Right ventricle myocardium superior (tissue), 1 donor: ENCODE results near the gene NLGN1. TPM values are rescaled to one million over a fixed set of nuclear protein-coding genes. Genes with fewer than 3 reads are reported as not detected.
"Not testable (repeated sequence)": the region's sequence is repeated elsewhere in the genome, so short reads cannot be mapped to it uniquely, and the experiment has no call there.

Experiments
- ATAC-seq: fragments of 200-7000 bp; cut with Tn5 transposase; one replicate; pipeline ENCODE4 v1.9.1; 2020; ENCODE audit warnings: mild to moderate bottlenecking; ENCODE audit not compliant: poor library complexity
- DNase-seq: peaks from one replicate; pipeline ENCODE4 v3.0.0-alpha.2; 2020
- intact Hi-C: fragments of 100-400 bp; cut with DNase I; formaldehyde crosslinking; loops from one replicate; pipeline ENCODE4 v1.11.2; 2022
- total RNA-seq: library from RNA; stranded (reverse); fragmentation: NEBNext Ultra II Directional; extraction: Animal tissue kit (Norgen Biotek cat#: 25700); gene quantifications from one replicate; pipeline ENCODE4 v1.2.1, GENCODE V29; 2021
- donor health status: DM: no; HTN: yes; CAD: no; lungs with severe emphysema.

Gene NLGN1
- total RNA-seq, 1 donor from 2014 or later = 7.8 TPM

DNA sequence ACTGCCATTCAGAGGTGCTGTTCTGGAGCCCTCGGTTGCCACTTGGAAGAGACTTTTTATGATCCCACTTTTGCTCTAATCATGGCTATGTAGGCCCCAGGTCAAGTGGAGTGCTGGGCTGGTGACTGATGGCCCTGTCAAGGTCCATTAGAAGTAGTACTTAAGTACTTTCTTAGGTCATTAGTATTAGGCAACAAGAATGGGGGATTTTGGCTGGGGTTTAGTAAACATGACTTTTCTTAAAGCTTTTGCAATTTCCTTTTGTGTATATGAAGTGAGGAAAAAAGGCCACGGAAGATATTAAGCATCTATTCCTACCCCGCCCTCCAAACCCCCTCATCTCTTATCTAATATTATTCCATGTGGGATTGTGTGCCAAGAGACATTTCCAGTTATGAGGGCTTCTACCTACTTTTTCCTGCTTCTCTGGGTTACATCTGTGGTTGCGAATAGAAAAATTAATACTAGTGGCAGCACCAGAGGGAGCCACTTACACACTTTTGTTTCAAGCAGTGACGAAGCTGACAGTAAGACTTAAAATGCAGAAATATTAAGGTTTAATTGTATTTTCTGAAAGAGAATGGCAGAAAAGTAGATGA is 13.9 kb downstream of the NLGN1 start:
- ATAC-seq (peak; percentile 90), DNase-seq (no peak)
- intact Hi-C loops = loop anchor here (10.0 kb wide), 1 partner anchor 143 kb away; no protein-coding TSS in a partner anchor

DNA sequence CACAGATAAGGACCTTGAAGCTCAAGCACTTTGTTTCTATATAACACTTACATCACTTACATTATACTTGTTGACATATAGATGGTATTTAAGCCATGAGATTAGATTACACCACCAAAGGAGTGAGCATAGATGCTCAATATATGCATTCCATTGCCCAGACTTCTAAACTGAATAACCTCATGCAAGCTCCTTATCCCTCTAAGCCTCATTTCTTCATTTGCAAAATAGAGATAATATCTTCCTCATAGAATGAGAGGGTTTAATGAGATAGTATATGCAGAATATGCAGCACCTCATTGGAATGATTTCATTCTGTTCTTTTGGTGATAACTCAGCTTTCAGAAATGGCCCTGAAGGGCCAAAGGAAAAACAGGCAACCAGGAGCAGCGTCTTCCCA is 18.5 kb downstream of the NLGN1 start:
- intact Hi-C loops = loop anchor here (10.0 kb wide), 1 partner anchor 139 kb away; no protein-coding TSS in a partner anchor
- DNase-seq (no peak), ATAC-seq (no peak)

GRCh38 chr3:173429076-173429475 is 31.5 kb downstream of the NLGN1 start:
- no peak for DNase-seq
- ATAC-seq = no peak
- intact Hi-C loops = no loop called here

DNA sequence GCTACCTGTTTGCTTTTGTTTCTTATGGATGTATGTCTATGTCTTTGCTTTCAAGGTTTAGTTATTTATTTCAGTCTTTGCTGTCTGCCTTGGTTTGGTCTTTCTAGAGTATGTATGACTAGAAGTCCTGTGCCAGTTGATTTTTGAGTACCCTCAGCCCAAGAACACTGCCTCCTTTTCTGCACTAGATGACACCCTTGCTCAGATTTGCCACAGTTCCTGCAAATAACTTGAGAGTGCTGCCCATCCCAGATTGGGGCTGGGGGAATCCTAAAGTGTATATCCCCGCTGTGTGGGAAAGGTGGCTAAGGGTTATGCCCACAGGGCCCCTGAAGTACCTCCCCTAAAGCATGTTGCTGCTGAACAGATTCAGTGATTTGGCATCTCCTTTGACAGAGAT is 32.0 kb downstream of the NLGN1 start:
- DNase-seq (no peak), ATAC-seq (no peak)
- intact Hi-C loops = no loop called here

GRCh38 chr3:173430576-173430975 is 33.0 kb downstream of the NLGN1 start:
- ATAC-seq (no peak), DNase-seq (no peak)
- intact Hi-C loops = no loop called here

- DNase-seq (no peak), ATAC-seq (no peak)
- intact Hi-C loops = no loop called here
Observed at GRCh38 chr3:173439004-173439403, 41.5 kb downstream of the NLGN1 start.

DNA sequence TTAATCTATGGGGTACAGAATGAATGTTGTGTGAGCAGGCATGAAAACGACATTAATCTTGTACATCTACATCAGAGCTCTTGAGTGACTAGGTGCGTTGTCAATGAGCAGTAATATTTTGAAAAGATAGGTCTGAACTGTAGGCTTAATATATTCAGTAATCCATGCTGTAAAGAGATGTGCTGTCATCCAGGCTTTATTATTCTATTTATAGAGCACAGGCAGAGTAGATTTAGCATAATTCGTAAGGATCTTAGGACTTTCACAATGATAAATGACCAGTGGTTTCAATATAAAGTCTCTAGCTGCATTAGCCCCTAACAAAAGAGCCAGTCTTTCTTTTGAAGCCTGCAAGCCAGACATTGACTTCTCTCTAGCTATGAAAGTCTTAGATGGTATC is 43.0 kb downstream of the NLGN1 start:
- DNase-seq (no peak), ATAC-seq (no peak)
- intact Hi-C loops = no loop called here

DNA sequence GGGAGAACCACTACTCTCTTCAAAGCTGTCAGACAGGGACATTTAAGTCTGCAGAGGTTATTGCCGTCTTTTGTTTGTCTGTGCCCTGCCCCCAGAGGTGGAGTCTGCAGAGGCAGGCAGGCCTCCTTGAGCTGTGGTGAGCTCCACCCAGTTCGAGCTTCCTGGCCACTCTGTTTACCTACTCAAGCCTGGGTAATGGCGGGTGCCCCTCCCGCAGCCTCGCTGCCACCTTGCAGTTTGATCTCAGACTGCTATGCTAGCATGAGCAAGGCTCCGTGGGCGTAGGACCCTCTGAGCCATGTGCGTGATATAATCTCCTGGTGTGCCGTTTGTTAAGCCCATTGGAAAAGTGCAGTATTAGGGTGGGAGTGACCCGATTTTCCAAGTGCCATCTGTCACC is 54.0 kb downstream of the NLGN1 start:
- DNase-seq, intact Hi-C loops, ATAC-seq: not testable (repeated sequence)

- ATAC-seq (peak; percentile 53), DNase-seq (no peak)
- intact Hi-C loops = no loop called here
Observed at GRCh38 chr3:173463250-173463649, 65.7 kb downstream of the NLGN1 start.

DNA sequence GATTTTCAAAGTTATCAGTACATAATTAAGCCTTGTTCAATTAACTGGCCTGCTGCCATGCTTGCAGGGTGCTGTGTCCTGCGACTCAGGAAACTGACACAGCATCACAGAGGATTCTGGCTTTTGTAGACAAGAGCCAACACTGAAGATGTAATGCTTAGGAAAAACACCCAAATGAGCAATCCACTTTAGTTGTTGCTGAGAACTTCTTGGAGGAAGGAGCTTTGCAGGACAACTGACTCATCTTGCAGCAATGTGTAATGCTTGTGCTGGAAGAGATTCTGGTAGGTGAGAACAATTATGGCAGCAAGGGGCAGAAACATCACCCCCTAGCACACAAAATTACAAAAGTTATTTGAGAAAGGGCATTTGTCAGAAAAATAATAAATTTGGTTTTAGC is 67.6 kb downstream of the NLGN1 start:
- intact Hi-C loops = no loop called here
- DNase-seq = no peak
- no peak for ATAC-seq

- intact Hi-C loops = no loop called here
- DNase-seq (no peak), ATAC-seq (peak; percentile 38)
Observed at GRCh38 chr3:173465898-173466678, 68.5 kb downstream of the NLGN1 start.

DNA sequence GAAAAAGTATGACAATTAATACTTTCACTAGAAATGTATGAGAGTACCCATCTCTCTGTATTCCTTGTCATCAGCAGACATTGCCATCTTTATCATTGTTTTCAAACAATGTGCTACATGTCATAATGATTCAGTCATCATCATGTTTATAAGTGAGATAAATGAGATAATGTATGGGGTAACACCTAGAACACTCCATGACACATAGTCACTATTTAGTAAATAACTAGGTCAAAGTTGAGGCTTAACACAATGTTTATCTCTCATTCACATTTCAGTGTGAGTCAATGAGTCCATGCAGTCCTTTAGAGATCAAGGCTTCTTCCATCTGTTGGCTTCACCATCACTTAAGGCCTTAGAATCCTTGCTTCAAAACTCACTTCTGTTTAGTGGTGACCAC is 70.0 kb downstream of the NLGN1 start:
- no peak for ATAC-seq
- intact Hi-C loops = no loop called here

DNA sequence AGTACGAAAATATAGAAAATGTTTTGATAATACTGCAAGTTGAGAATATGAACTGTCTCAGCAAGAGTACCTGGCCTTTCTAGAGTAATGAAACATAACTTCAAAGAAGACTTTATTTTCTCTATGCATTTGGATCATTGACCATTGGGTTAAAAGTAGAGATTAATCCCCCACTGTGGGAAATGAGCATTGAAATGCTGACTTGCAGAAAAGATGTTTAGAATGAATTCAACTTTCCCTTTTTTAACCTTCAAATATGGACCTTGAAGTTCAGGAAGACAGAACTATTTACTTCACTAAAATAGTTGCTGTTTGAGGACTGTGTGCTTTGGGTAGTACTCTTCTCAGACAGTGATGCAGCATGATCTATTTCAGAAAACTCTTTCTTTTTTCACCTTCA is 75.7 kb downstream of the NLGN1 start:
- DNase-seq (no peak), ATAC-seq (no peak)
- intact Hi-C loops = no loop called here

More for the DNA sequence above, 70.0 kb downstream of the NLGN1 start:
- no peak for DNase-seq

DNA sequence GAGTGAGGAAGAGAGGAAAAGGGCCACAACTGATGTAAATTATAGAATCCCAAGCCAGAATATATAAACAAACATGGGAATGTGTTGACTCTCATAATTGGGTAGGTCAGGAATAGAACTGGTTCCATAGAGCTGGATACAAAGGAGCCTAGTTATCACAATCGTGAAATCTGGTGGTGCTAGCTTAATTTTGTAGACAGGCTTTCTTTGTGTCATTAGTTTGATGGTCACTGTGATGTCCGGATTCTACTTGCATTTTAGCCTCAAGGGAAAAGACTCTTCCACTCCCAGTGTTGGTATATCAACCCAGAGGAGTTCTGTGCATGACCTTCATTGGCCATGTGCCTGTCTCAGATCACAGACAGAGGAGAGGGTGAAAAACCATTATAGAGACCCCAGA is 81.8 kb downstream of the NLGN1 start:
- DNase-seq = no peak
- intact Hi-C loops = no loop called here
- no peak for ATAC-seq

- ATAC-seq (peak; percentile 18), DNase-seq (no peak)
- intact Hi-C loops = no loop called here
Observed at GRCh38 chr3:173501931-173502489, 104.5 kb downstream of the NLGN1 start.

- ATAC-seq (peak; percentile 43), DNase-seq (no peak)
- intact Hi-C loops = no loop called here
Observed at GRCh38 chr3:173502983-173503568, 105.5 kb downstream of the NLGN1 start.

GRCh38 chr3:173510565-173510964 is 113.0 kb downstream of the NLGN1 start:
- intact Hi-C loops = no loop called here
- ATAC-seq = peak; percentile 46
- no peak for DNase-seq

DNA sequence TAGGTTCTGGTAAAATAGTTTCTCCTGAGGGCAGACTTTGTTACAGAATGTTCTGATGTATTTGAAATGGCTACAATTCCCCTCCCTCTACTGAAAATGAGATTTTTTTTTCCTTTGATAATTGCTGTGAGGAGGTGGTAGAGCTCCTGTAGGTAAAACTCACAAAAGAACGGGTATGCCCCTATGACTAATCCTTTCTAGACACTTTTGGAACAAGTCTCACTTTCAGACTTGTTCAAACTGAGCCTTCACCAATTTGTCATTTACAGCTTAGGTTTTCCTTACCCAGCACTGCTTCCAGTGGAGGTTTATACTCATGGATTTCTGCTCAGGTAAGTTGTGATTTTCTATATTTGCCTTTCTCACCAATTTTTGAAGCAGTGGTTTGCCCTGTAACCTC is 115.6 kb downstream of the NLGN1 start:
- intact Hi-C loops = no loop called here
- ATAC-seq = no peak
- no peak for DNase-seq

DNA sequence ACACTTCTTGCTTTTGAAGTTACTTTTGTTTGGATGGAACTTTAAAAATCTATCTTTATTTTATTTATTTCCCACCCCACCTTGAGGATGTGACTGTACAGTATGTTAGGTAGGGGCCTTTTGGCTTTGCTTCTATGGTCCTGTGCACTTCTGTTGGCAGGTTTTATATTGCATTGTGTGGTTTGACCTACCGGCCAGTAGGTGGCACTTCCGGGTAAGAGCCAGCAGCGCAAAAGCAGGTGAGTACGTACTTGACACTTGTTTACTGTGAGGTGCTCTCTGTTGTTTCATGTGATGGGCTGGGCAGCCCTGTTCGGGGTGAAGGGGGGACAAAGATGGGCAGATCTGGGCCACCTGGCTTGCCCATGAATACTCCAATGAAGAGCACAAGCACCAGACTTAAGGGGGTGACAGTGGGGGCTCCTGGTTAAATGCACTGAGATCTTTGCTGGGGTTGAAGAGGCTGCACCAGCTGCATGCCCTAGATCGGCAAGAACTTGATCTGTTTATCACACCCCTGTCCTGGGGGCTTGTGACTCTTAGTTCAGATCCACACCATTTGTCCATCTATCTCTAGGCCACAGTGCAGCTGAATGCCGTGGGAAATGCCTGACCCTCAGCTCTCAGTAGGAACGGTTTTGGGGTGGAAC is 131.6 kb downstream of the NLGN1 start:
- intact Hi-C loops = no loop called here
- ATAC-seq (no peak), DNase-seq (no peak)
